HL-60 (cell line): ENCODE measurements around the gene SZRD1.

Experiments used
- CTCF ChIP-seq: IDR thresholded peaks from one replicate; pipeline ENCODE4 v1.5.1; 2011; ENCODE audit warnings: low read length, control low read depth, inconsistent platforms; ENCODE audit not compliant: insufficient read depth
- POLR2AphosphoS5 ChIP-seq: IDR thresholded peaks from 2 replicates; pipeline ENCODE4 v1.6.1; 2012; ENCODE audit warnings: low read depth

GRCh38 chr1:16385659-16386453 is 18.8 kb downstream of the SZRD1 start:
- TF ChIP-seq POLR2AphosphoS5 = no peak
- no peak for TF ChIP-seq CTCF
